G401.6 (cell line): ENCODE results near the gene PTPN4.
"Not testable (repeated sequence)": the region's sequence is repeated elsewhere in the genome, so short reads cannot be mapped to it uniquely, and the experiment has no call there.

Experiments
- FAIRE-seq: peaks from 2 replicates; lab custom pipeline; 2012; peaks lifted over from hg19 to GRCh38; lab: Jason Lieb, UNC

Gene PTPN4

GRCh38 chr2:119766944-119767343 lies 7.2 kb downstream of the PTPN4 start:
- FAIRE-seq = no peak

- FAIRE-seq = no peak
Measured at GRCh38 chr2:119768742-119769141, 9.0 kb downstream of the PTPN4 start.

- FAIRE-seq = no peak
Measured at GRCh38 chr2:119769645-119770044, 9.9 kb downstream of the PTPN4 start.

GRCh38 chr2:119771331-119771730 lies 11.6 kb downstream of the PTPN4 start:
- no peak for FAIRE-seq

- no peak for FAIRE-seq
Measured at GRCh38 chr2:119772128-119772527, 12.4 kb downstream of the PTPN4 start.

GRCh38 chr2:119772767-119773166 lies 13.0 kb downstream of the PTPN4 start:
- FAIRE-seq = peak; percentile 19

- FAIRE-seq = no peak
Measured at GRCh38 chr2:119774026-119774425, 14.3 kb downstream of the PTPN4 start.

GRCh38 chr2:119775102-119775501 lies 15.4 kb downstream of the PTPN4 start:
- no peak for FAIRE-seq

- no peak for FAIRE-seq
Measured at GRCh38 chr2:119782308-119783027, 22.7 kb downstream of the PTPN4 start.

- no peak for FAIRE-seq
Measured at GRCh38 chr2:119784876-119785275, 25.2 kb downstream of the PTPN4 start.

- FAIRE-seq = no peak
Measured at GRCh38 chr2:119786295-119786694, 26.6 kb downstream of the PTPN4 start.

- no peak for FAIRE-seq
Measured at GRCh38 chr2:119788752-119789151, 29.0 kb downstream of the PTPN4 start.

- FAIRE-seq = no peak
Measured at GRCh38 chr2:119790466-119790865, 30.7 kb downstream of the PTPN4 start.

- no peak for FAIRE-seq
Measured at GRCh38 chr2:119792907-119793312, 33.2 kb downstream of the PTPN4 start.

- FAIRE-seq = no peak
Measured at GRCh38 chr2:119794237-119794636, 34.5 kb downstream of the PTPN4 start.

- no peak for FAIRE-seq
Measured at GRCh38 chr2:119795309-119796303, 35.9 kb downstream of the PTPN4 start.

GRCh38 chr2:119800376-119800902 lies 40.7 kb downstream of the PTPN4 start:
- peak; percentile 69 for FAIRE-seq

GRCh38 chr2:119801040-119801439 lies 41.3 kb downstream of the PTPN4 start:
- FAIRE-seq = no peak

- not testable (repeated sequence) for FAIRE-seq
Measured at GRCh38 chr2:119801989-119802388, 42.3 kb downstream of the PTPN4 start.

- FAIRE-seq = no peak
Measured at GRCh38 chr2:119803101-119803500, 43.4 kb downstream of the PTPN4 start.

GRCh38 chr2:119804409-119804808 lies 44.7 kb downstream of the PTPN4 start:
- FAIRE-seq = not testable (repeated sequence)

- no peak for FAIRE-seq
Measured at GRCh38 chr2:119808516-119809147, 48.9 kb downstream of the PTPN4 start.
